ENCODE data around the gene NCR2. TPM values are rescaled to one million over a fixed set of nuclear protein-coding genes. Genes with fewer than 3 reads are reported as not detected.

NCR2 gene
- total RNA-seq, 1 donor from 2014 or later = not detected

DNA sequence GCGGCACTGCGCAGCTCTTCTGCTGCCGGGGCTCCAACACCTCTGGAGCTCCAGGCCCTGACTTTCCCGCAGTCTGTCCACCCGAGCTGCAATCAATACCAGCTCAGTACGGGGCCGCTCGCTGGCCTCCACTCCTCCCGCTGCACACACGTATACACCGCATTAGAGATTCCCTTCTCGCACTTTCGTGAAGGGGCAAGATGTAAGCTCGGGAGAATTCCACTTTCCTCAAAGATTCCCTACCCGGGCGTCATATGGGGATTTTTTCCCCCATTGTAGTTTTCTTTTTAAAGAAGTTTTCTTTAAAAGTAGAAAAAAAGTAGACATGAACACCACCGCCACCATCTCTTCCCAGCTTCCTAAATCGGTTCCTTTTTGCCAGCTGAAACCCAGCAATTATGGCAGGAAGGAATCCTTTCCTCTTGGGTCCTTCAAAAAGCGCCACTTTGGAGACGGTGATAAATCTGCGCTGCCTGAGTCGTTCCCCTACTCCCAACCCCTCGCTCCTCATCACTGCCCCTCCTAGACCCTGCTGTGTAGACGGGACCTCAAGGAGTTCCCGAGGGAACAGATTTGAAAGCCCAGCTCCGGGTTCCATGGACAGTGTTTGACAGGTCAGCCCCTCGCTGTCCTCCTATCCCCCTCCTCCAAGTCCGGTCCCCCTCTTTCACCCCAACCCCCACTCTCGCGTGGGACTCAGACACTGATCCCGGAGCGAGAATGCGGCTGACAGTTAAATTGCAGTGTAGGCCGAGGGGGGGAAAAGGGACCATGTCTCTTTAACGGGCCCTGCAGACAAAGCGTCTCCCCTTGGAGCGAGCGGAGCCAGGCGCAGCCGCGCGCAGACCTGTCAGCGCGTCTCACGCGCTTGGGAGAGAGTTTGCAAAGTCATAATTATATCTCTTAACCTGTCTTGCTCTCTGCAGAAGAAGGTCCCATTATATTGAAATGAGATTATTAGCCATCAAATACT is 39.5 kb downstream of the NCR2 start:
- ATAC-seq (no peak), DNase-seq (ENCODE audit: missing footprints) (no peak)
- intact Hi-C loops (cut with DNase I) = no loop called here

DNA sequence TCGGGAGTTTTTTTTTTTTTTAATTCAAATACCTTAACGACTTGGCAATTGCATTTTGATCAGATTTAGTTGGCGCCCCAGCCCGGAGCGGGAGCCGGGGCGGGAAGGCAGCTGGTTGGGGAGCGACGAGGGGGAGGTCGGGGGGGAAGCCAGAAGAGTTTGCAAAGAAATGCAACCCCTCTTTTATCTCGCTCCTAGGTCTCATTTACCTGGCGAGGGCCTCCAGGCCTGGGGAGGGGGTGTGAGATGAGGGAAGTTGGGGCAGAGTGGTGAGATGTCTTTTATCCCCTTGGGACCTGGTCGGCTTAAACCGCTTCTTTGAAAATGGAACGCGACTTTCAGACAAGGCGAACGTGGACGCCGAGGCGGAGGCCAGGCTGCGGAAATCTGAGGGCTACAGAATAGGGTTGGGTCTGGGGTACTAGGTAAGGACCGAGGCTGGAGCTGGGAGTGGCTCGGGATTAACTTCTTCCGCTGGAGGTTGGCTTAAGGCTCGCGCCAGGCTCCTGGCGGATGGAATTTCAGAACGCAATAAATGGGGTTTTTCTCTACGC is 40.3 kb downstream of the NCR2 start:
- no peak for ATAC-seq
- intact Hi-C loops (cut with DNase I) = no loop called here
- no peak for DNase-seq (ENCODE audit: missing footprints)

DNA sequence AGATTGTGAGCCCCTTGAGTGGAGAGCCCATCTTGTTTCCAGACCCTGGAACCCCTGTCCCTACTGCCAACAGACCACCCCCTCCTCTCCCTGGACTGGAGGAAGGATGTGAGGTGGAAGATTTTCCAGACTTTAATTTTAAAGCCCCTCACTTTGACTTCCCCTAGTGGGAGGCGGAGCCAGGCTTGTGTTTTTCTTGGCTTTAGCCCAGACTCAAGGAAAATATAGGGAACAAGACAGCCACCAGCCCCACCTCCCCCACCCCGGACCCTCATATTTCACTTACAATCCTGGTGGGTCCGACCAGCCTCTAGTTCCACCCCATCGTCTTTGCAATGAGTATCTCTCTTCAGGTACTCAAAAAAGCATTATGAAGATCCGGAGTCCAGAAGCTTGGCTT is 40.8 kb downstream of the NCR2 start:
- no peak for DNase-seq (ENCODE audit: missing footprints)
- ATAC-seq = no peak
- intact Hi-C loops (cut with DNase I) = no loop called here

DNA sequence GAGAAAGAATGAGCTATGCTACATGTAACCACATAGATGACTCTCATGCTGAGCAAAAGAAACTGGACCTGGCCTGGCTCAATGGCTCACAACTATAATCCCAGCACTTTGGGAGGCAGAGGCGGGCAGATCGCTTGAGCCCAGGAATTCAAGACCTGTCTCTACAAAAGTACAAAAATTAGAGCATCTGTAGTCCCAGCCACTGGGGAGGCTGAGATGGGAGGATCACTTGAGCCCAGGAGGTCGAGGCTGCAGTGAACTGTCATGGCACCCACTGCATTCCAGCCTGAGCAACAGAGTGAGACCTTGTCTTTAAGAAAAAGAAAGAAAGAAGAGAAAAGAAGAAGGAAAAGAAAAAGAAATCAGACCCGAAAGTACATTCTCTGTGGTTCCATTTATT is 41.7 kb downstream of the NCR2 start:
- ATAC-seq (no peak), DNase-seq (ENCODE audit: missing footprints) (no peak)
- intact Hi-C loops (cut with DNase I) = no loop called here

DNA sequence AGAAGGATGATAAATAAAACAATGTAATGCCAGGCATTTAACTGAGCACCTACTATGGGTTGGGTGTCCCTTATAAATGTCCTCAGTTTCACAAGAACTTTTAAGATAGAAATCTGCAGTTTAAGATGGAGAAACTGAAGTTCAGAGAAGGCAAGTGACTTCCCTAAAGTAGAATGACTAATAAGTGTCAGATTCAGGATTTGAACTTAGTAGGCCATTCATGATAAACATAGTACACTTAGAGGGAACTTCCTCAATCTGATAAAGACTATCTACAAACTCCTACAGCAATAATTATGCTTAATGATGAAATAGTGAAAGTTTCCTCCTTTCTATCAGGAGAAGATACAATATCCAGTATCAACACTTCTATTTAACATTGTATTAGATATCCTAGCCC is 43.9 kb downstream of the NCR2 start:
- intact Hi-C loops (cut with DNase I) = no loop called here
- ATAC-seq (no peak), DNase-seq (ENCODE audit: missing footprints) (no peak)

DNA sequence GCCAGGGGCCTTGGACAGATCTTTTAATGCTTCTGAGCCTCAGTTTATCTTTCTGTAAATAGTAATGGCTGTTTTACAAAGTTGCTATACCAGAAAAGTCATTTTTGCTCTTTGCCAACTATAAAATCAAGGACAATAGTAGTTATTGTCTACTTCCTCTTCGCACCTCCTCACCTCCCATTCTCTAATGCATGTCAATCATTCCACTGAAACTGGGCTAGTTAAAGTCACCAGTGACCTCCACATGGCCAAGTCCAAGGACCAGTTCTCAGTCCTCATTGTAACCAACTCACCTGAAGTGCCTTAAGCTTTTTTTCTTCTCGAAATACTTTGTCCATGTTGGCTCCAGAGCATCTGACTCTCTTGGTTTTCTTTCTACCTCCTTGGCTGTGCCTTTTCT is 51.2 kb downstream of the NCR2 start:
- ATAC-seq (no peak), DNase-seq (ENCODE audit: missing footprints) (no peak)
- intact Hi-C loops (cut with DNase I) = no loop called here

DNA sequence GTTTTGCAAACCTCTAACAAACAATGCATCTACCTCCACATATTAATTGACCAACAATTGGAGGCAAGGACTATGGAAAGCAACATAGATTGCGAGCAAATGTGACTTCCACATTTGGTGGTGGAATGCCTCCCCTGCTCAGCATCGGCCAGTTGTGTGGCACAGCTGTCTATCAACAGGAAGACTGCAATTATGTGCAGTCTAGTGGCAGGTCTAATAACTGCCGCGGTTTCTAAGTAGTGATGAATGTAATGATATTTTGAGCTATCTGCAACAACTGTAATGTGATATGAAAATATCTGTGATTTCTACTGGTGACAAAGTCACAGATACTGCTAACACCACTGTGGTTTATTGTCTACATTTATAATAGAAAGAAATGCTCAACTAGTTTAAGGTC is 56.8 kb downstream of the NCR2 start:
- no peak for ATAC-seq
- no peak for DNase-seq (ENCODE audit: missing footprints)
- intact Hi-C loops (cut with DNase I) = no loop called here

DNA sequence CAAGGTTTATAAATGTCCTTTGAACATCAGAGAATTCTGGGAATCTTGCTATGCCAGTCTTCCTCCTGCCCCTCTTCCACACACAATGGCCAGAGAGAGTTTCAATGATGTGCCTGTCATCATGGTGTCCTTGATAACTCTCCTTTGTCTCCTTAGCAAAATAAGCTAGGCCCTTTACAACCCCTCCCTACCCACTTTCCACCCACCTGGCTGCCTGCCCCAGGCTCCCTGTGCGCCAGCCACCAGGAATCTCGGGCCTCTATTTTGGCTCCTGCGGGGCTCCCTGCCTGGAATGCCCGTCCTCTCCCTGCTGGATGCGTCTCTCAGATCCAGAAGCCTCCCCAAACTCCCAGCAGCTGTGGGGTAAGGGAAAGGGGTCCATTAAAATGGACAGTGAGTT is 60.9 kb downstream of the NCR2 start:
- intact Hi-C loops (cut with DNase I) = no loop called here
- DNase-seq (ENCODE audit: missing footprints) = no peak

DNA sequence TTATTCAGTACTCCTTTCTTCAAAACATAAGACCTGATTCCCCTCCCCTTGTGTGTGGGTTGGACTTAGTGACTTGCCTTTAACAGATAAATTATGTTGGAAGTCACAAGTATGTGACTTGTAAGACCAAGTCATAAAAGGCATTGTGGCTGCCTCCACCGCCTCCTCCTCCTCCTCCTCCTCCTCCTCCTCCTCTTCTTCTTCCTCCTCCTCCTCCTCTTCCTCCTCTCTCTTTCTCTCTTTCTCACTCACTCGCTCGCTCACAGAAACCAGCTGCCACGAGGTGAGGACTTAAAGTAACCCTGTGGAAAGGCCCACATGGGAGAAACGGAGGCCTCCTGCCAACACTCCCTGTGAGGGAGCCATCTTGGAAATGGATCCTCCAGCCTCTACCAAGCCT is 64.0 kb downstream of the NCR2 start:
- DNase-seq (ENCODE audit: missing footprints) (no peak), ATAC-seq (no peak)
- intact Hi-C loops (cut with DNase I) = no loop called here

More for the DNA sequence above, 60.9 kb downstream of the NCR2 start:
- peak; percentile 56 for ATAC-seq

Other genes with a start within 250 kb of the NCR2 start
- not detected for gene TREML1, start 181.3 kb upstream of the NCR2 start, total RNA-seq
- gene TREM2, start 172.5 kb upstream of the NCR2 start, total RNA-seq = 0.92 TPM
- 0.11 TPM for gene TREML2, start 134.5 kb upstream of the NCR2 start, total RNA-seq
- gene TREML4, start 107.3 kb upstream of the NCR2 start, total RNA-seq = not detected
- gene TREM1, start 48.9 kb upstream of the NCR2 start, total RNA-seq = 1.2 TPM
- gene FOXP4, start 210.8 kb downstream of the NCR2 start, total RNA-seq = 13.9 TPM

Measured in Right ventricle myocardium inferior (tissue), 1 donor.